ENCODE data around the gene ATAD3C.
"Not testable (repeated sequence)": the region's sequence is repeated elsewhere in the genome, so short reads cannot be mapped to it uniquely, and the experiment has no call there.

Gene ATAD3C

DNA sequence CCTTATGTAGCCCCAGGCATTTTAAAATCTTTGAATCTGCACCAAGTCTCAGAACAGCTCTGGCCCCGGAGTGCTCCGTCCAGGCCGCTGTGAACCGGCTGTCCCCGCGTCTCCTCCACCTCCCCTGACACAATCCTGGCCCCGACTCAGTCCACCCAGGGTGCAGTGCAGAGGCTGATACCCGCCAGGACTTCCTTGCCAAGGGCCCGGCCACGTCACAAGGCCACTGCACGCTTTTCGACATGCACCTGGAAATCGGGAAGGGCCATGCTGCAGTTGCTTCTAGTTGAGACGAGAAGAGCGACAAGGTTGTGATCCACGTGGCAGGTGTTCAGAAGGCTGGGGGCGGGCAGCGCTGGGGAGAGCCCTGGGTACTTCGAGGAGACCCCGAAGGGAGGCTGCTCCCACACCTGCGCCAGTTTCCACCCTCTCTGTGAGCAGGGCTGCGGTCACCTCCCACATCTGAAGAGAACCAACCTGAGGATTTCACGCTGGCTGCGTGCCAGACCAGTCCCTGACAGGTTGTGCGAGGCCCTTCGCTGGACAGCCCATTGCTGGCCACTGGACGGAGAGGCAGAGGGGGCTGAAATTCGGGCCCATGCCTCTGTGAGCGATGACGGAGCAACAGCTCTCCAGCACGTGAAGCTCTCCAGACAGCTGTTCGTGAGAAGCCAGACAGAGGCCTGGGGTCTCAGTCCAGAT lies 7.3 kb upstream of the ATAD3C start:
- no peak for DNase-seq (ENCODE audit: low read depth)

DNA sequence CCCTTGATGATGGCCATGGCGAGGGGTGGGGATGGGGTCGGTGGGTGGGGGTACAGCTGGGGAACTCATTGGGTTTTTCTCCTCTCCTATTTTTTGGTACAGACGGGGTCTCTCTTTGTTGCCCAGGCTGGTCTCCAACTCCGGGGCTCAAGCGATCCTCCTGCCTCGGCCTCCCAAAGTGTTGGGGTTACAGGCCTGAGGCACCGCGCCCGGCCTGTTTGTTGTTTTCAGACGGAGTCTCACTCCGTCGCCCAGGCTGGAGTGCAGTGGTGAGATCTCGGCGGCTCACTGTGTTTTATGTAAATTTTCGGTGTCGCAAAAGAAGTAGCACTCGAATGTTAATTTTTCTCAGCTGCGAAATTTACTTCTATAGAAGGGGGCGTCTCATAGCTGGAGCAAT lies 2.9 kb upstream of the ATAD3C start:
- DNase-seq (ENCODE audit: low read depth): not testable (repeated sequence)

DNA sequence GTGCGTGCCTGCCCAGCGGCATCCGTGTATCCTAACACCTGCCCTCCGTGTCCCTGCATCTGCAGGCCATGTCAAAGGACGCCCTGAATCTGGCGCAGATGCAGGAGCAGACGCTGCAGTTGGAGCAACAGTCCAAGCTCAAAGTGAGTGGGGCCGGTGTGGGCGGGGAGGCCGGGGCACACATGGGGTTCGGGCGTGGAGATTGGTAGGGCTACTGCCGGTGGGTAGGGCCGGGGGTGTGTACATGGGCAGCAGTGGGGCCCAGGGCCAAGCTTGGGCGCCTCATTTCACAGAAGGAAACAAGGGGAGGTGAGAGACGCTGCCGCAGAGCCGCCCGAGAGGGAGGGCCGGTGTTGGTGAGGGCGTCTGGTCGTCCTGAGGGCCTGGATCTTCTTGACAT lies 1.1 kb downstream of the ATAD3C start:
- not testable (repeated sequence) for DNase-seq (ENCODE audit: low read depth)

DNA sequence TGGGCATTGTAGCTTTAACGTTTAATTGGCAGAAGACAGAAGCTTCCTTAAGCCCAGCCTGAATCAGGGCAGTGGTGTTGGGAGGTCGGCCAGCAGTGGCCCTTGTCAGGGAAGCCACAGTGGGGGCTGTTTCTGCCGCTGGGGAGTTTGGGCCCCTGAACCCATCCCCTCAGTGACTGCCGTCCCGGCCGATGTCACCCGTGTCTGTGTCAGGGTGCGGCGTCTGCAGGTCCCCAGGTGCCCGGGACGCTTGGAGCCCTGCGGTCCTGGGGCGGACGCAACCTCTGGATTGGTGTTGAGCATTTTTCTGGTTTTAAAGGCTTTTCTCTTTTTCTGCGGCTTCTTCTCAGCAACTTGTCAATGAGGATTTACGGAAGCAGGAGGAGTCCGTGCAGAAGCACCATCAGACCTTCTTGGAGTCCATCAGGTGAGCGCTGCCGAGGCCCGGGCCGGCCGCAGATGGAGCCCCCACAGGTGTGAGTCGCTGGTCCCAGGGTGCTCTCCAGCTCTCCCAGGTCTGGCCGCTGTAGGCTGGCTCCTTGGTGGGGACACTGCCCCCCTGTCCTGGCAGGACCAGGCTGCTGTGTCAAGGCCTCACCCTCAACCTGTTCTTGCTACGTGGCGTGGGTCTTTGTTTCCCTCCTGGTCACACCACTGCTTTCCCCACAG lies 2.3 kb downstream of the ATAD3C start:
- DNase-seq (ENCODE audit: low read depth): no peak

DNA sequence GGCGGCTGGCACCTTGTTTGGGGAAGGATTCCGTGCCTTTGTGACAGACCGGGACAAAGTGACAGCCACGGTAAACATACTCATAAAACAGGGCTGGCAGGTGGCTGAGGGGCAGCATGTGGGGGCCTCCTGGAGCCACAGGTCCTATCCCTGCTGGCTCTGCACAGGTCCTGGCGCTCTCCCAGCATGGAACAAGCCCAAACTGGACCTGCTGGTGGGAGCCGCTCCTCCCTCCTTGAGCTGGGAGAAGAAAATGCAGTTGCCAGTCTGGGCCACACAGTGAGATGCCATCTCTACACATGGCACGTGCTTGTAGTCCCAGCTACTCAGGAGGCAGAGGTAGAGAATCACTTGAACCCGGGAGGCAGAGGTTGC lies 2.9 kb downstream of the ATAD3C start:
- DNase-seq (ENCODE audit: low read depth): not testable (repeated sequence)

DNA sequence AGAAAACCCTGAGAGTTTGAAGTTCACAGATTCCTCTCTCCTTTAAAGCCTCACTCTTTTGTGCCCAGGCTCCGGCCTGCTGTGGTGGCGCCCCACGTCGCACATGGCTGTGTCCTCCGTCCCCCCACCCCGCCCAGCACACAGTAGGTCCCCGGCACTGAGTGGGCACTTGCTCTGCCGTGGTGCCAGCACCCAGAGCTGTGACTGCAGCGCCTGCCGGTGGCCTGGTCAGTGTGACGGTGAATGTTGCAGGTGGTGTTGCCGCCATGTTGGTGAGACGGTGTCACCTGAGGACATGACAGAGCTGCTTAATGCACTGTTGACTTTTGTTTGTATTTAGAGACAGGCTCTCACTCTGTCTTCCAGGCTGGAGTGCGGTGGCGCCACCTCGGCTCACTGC lies 3.4 kb downstream of the ATAD3C start:
- no peak for DNase-seq (ENCODE audit: low read depth)

DNA sequence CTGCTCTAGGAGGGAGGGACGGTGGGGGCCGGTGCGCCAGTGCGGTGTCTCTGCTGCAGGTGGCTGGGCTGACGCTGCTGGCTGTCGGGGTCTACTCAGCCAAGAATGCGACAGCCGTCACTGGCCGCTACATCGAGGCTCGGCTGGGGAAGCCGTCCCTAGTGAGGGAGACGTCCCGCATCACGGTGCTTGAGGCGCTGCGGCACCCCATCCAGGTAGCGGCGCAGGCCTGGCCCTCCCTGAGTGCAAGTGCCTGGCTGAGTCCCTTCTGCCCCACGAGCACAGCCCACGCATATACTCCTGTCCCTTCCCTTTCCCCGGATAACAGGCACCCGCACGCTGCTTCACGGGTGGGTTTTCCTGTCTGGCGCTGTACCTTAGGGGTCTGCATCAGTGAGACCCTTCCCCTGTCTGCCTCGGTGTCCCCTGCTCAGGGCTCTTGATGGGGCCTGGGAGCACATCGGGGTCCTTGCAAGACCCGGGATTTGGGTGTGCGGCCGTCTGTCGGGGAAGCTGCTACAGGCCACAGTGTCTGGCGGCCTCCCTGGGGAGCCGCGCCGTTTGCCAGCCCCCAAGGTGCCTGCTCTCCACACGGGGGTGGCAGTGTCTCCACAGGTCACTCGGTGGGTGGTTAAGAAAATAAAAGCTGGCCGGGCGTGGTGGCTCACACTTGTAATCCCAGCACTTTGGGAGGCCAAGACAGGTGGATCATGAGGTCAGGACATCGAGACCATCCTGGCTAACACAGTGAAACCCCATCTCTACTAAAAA lies 5.0 kb downstream of the ATAD3C start:
- not testable (repeated sequence) for DNase-seq (ENCODE audit: low read depth)

DNA sequence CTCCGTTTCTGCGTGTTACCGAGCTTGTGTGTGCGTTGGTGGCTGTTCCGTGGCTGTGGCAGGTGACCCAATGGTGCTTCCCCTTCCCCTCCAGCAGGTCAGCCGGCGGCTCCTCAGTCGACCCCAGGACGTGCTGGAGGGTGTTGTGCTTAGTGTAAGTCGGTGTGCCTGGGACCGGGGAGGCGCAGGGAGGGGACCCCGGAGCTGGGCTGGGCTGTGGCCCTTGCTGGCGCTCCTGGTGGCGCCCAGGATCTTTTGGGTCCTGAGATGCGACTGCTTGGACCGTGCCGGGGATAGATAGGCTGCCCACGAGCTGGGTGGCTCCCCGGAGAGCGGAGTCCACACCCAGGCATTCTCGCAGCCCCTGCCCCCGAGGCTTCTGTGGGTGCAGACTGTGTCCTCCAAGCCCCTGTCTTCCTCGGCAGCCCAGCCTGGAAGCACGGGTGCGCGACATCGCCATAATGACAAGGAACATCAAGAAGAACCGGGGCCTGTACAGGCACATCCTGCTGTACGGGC lies 5.9 kb downstream of the ATAD3C start:
- DNase-seq (ENCODE audit: low read depth): no peak

DNA sequence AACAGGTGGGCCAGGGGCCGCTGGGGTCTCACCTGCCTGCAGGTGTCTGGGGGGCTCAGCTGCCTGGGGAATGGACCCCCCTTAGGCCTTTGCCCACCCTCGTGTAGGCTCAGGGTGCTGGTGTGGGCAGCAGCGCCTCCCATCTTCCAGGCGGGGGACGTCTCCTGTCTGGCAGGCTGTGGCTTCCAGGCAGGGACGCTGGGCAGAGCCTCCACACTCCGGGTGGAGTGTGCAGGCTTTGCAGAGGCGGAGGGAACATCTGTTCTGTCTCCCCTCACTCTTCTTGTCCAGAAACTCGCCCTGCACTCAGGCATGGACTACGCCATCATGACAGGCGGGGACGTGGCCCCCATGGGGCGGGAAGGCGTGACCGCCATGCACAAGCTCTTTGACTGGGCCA lies 6.4 kb downstream of the ATAD3C start:
- DNase-seq (ENCODE audit: low read depth): not testable (repeated sequence)

DNA sequence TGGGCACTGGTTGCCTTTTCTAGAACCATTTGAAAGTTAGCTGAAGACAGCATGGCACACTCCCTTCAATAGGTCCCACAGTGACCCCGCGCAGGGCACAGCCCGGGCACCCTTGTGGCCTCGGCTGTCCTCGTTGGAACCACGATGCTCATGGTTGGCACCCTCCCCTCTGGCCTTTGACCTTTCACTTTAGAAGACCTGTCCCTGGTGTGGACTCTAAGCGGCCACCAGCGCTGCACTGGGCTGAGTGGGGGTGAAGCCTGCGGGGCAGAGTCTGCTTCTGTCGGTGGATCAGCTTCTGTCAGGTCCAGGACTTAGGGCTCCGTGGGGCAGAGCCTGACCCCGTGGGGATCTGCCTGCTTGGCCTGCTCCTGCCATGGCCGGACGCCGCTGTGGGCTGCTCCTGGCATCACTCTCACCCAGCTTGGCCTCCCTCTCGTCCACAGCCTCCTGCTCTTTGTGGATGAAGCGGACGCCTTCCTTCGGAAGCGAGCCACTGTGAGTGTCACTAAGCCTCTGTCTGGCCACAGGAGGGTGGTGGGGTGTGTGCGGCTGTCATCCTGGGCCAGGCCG lies 7.3 kb downstream of the ATAD3C start:
- DNase-seq (ENCODE audit: low read depth): not testable (repeated sequence)

DNA sequence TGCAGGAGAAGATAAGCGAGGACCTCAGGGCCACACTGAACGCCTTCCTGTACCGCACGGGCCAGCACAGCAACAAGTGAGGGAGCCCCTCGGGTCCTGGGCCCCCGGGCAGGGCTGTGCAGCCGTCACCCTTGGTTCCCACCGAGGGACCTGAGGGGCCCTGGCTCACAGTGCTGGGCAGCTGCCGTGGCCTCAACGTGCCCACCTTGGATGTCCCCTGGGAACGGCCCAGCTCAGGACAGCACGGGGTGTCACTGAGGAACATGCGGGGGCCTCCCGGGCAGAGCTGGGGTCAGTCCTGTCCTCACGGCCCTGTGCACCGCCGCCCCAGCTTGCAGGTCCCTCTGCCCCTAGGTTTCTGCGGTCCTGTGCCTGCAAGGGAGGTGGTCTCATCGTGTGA lies 9.7 kb downstream of the ATAD3C start:
- DNase-seq (ENCODE audit: low read depth): not testable (repeated sequence)

DNA sequence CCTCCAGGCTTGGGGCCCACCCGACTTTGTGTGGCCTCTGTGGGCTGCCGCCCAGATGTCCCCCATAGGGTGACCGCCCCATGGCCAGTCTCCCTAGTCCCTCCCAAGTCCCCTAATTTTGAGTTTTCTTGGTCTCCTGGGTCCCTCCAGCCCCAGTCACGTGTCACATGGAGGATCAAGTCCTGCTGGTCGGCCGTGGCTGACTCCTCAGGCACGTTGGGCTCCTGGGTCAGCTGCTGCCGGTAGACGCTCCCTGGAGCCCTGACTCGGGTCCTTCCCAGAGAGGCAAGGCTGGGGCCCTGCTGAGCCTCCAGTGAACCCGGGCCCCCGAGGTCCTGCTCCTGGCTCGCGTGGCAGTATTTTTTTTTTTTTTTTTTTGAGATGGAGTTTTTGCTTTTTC lies 10.2 kb downstream of the ATAD3C start:
- DNase-seq (ENCODE audit: low read depth): not testable (repeated sequence)

DNA sequence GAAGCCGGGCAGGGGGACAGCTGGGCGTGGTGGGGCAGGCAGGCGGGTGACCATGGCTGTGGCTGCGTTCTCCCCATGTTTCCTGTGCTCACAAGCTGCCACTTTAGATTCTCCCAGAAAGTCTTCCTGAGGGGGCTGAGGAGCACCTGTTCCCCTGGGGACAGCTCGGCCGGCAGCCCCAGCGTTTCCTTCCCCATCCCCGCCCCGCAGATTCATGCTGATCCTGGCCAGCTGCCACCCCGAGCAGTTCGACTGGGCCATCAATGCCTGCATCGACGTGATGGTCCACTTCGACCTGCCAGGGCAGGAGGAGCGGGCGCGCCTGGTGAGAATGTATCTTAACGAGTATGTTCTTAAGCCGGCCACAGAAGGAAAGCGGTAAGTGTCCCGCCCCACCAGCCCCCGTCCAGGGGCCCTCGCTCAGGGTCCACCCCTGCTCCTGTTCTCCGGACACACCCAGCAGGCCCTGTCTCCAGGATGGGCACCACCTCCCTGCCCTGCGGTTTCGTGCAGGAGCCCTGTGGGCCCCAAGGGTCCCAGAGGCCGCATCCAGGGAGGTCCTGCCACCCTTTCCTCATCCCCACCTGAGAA lies 11.1 kb downstream of the ATAD3C start:
- DNase-seq (ENCODE audit: low read depth): no peak

DNA sequence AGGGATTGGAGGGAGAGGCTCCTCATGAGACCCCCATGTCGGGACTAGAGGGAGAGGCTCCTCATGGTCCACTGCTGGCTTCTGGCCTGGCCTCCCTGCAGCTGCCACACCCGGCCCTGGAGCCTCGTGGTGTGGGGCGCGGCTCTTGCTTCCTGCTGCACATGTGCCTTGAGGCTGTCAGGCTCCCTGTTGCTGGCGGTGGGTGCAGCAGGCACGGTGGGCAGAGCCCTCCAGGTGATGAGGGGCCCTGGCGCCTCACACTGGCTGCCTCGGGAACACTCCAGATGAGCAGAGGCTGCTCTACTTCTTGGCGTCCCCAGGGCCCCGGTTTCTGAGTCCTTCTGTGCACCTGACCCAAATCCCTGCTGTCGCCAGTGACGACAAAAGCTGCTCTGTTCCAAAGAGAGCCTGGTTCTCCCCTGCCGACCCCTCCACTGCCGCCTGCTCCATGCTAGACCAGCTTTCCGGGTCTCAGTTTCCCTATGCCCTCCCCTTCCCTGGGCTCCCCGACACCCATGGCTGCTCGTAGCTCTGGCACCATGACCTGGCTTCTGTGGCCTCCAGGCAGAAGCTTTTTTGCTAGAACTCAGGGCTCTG lies 12.3 kb downstream of the ATAD3C start:
- DNase-seq (ENCODE audit: low read depth): no peak

DNA sequence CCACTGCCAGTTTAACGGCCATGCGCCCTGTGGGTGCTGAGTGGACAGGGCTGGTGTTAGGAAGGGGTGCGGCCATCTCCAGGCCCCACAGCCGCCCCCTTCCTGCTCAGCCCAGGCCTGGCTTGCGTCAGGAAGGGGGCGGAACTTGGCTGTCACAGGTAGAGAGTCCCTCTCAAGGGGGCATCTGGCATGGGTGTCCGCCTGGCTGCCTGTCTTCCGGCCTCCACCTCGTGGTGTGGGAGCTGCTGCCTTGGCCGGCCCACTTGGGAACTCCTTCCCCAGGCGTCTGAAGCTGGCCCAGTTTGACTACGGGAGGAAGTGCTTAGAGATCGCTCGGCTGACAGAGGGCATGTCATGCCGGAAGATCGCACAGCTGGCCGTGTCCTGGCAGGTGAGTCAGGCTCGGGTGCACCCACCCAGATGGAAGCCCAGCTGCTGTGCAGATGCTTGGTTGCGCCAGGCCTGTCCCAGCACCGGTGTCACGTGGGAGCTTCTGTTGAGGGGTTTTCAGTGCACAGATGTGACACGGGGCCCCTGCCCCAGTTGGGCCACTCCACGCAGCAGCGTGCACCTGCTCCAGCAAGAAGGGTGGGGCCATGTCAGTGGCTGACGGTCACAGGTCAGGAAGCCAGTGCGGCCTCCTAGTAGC lies 13.0 kb downstream of the ATAD3C start:
- DNase-seq (ENCODE audit: low read depth): no peak

DNA sequence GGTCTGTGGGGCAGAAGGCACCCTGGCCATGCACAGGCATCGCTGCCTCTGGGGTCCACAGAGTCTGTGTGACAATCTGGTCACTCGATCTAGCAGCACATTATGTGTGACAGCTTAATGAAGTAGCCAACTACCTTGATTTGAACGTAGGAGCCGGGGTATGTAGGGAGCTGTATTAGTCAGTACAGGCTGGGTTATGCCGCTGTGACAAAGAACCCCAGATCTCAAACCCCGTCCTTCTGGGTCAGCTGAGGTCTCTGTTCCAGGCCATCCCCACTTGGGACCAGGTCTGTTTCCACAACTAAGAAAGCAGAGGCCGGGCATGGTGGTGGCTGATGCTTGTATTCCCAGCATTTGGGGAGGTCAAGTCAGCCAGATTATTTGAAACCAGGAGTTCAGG lies 13.8 kb downstream of the ATAD3C start:
- no peak for DNase-seq (ENCODE audit: low read depth)

DNA sequence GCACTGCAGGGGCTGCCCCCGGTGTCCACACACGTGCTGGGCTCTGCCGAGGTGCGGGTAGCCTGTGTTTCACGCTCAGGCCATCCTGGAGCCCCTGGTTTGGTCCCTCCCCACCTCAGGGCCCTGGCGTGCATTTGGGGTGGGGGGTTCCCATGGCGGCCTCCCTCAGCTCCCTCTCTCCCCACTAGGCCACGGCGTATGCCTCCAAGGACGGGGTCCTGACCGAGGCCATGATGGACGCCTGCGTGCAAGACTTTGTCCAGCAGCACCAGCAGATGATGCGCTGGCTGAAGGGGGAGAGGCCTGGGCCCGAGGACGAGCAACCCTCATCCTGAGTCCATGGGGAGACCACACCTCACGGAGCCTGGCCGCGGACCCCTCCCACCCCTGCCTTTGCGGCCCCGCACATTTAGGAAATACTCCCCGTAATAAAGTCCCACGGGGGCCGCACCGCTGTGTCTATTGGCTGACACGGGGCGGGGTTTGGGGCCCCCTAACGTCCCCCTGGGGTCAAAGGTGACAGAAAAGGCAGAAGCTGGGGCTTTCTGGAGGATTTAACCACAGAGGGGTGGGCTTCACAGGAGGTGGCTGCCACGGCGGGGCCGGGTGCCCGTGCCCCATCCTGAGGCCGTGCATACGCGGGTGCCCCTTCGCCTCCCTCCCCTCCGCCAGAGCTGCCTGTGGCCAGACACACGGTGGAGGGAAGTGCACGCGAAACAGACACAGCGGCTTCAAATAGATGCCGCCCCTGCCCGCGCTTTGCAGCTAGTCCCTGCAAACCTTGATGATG lies 18.9 kb downstream of the ATAD3C start:
- DNase-seq (ENCODE audit: low read depth): not testable (repeated sequence)

DNA sequence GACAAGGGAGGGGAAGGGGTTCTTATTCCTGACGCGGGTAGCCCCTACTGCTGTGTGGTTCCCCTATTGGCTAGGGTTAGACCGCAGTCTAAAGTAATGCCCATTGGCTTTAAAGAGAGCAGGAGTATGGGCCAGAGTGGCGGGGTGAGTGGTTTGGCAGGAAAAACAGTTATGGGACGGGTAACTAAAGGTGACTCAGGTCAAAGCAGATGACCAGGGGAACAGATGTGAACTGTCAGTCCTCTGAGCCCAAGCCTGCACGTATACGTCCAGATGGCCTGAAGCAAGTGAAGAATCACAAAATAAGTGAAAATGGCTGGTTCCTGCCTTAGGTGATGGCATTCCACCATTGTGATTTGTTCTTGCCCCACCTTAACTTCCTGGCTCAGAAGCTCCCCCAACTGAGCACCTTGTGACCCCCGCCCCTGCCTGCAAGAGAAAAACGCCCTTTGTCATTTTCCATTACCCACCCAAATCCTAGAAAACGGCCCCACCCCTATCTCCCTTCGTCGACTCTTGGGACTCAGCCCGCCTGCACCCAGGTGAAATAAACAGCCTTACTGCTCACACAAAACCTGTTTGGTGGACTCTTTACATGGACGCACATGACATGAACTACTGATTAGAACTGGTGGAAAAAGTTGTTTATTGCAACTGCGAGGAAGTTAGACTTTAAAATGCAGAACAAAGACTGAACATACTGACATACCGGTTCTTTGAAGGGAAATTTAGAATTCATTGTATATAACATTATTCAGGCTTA lies 21.3 kb downstream of the ATAD3C start:
- DNase-seq (ENCODE audit: low read depth): no peak

DNA sequence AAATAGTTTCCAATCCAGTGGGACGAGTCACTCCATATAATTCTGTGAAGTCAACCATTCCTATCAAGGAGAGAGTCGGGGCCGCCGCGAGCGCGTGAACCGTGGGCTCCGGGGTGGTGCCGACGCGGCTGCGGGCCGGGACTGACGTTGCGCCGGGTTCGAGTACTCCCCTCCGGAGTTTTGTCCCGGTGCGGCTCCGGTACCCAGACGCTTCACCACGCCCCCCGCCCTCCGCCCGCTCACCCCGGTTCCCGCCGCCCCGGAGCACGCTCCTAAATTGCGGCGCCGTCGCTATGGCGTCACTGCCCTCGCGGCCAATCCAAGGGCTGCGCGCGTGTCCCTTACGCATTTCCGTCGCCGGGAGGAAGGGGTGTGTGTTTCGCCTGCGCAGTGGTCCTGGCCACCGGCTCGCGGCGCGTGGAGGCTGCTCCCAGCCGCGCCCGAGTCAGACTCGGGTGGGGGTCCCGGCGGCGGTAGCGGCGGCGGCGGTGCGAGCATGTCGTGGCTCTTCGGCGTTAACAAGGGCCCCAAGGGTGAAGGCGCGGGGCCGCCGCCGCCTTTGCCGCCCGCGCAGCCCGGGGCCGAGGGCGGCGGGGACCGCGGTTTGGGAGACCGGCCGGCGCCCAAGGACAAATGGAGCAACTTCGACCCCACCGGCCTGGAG lies 22.0 kb downstream of the ATAD3C start, which contains the start of gene ATAD3B:
Gene ATAD3B, plus strand, starts transcription at position 377 of the 664 bp plus-strand sequence. Its CDS starts 120 bp downstream, at position 497.
- peak; percentile 64 for DNase-seq (ENCODE audit: low read depth)

All from fibroblast of the conjunctiva (primary cell).